GM19328 (cell line): ENCODE results near the gene PPP1R26.
"Not testable (repeated sequence)": the region's sequence is repeated elsewhere in the genome, so short reads cannot be mapped to it uniquely, and the experiment has no call there.

Source experiments
- ATAC-seq: cut with Tn5 transposase; IDR thresholded peaks from one replicate; pipeline ENCODE4 v1.9.1; 2021; ENCODE audit warnings: mild to moderate bottlenecking, moderate library complexity; ENCODE audit not compliant: unreplicated experiment

Gene PPP1R26

GRCh38 chr9:135519179-135519971, 39.8 kb downstream of the PPP1R26 start:
- ATAC-seq = no peak

GRCh38 chr9:135520916-135521607, 41.5 kb downstream of the PPP1R26 start, which contains the start of gene LCN1:
TSS of gene LCN1 (plus strand) at chr9:135521440. CDS start at chr9:135521498, 58 bp downstream.
- ATAC-seq = no peak

GRCh38 chr9:135521608-135522095, 42.1 kb downstream of the PPP1R26 start:
- ATAC-seq = no peak

- ATAC-seq = no peak
These were observed 42.7 kb downstream of the PPP1R26 start for GRCh38 chr9:135522137-135522877.

GRCh38 chr9:135522931-135523330, 43.3 kb downstream of the PPP1R26 start:
- ATAC-seq = no peak

GRCh38 chr9:135523521-135524129, 44.0 kb downstream of the PPP1R26 start:
- no peak for ATAC-seq

- no peak for ATAC-seq
These were observed 44.7 kb downstream of the PPP1R26 start for GRCh38 chr9:135524130-135524861.

GRCh38 chr9:135525241-135526088, 45.9 kb downstream of the PPP1R26 start:
- no peak for ATAC-seq

- no peak for ATAC-seq
These were observed 46.6 kb downstream of the PPP1R26 start for GRCh38 chr9:135526089-135526729.

- ATAC-seq = no peak
These were observed 47.4 kb downstream of the PPP1R26 start for GRCh38 chr9:135526730-135527571.

- ATAC-seq = not testable (repeated sequence)
These were observed 49.4 kb downstream of the PPP1R26 start for GRCh38 chr9:135528842-135529435.

GRCh38 chr9:135530146-135530545, 50.6 kb downstream of the PPP1R26 start:
- ATAC-seq = no peak

- ATAC-seq = no peak
These were observed 51.5 kb downstream of the PPP1R26 start for GRCh38 chr9:135531096-135531495.

GRCh38 chr9:135533113-135533512, 53.5 kb downstream of the PPP1R26 start:
- no peak for ATAC-seq

GRCh38 chr9:135533674-135534073, 54.1 kb downstream of the PPP1R26 start:
- ATAC-seq = no peak

- not testable (repeated sequence) for ATAC-seq
These were observed 54.7 kb downstream of the PPP1R26 start for GRCh38 chr9:135534192-135534711.

- not testable (repeated sequence) for ATAC-seq
These were observed 55.2 kb downstream of the PPP1R26 start for GRCh38 chr9:135534826-135535225.
